Activated naive CD4-positive, alpha-beta T cell (primary cell): ENCODE results near the gene RNASET2.
A peak's percentile ranks its signal among the peaks of the same experiment; 100 is the strongest.

ENCODE experiments used
- DNase-seq, 4 experiments: peaks; one replicate each; lab custom pipeline; 2025; lab: John Stamatoyannopoulos, UW

RNASET2 gene

GRCh38 chr6:166947251-166947650, 9.1 kb downstream of the RNASET2 start:
- DNase-seq: no peak

GRCh38 chr6:166946125-166946524, 10.2 kb downstream of the RNASET2 start:
- no peak for DNase-seq

GRCh38 chr6:166944666-166945256, 11.6 kb downstream of the RNASET2 start:
- DNase-seq: no peak

- peak in 3 of 4 experiments; percentile 22 to 36 (median 23) for DNase-seq
These were observed 13.8 kb downstream of the RNASET2 start for GRCh38 chr6:166942393-166943168.

GRCh38 chr6:166940643-166941068, 15.7 kb downstream of the RNASET2 start:
- DNase-seq: no peak

- no peak for DNase-seq
These were observed 16.5 kb downstream of the RNASET2 start for GRCh38 chr6:166939894-166940293.

GRCh38 chr6:166939345-166939744, 17.0 kb downstream of the RNASET2 start:
- DNase-seq: no peak

- no peak for DNase-seq
These were observed 17.6 kb downstream of the RNASET2 start for GRCh38 chr6:166938704-166939103.

- no peak for DNase-seq
These were observed 18.2 kb downstream of the RNASET2 start for GRCh38 chr6:166938150-166938549.

- DNase-seq: no peak
These were observed 18.6 kb downstream of the RNASET2 start for GRCh38 chr6:166937746-166938145.

GRCh38 chr6:166936079-166936787, 20.1 kb downstream of the RNASET2 start:
- peak in 2 of 4 experiments; percentile 21 to 23 for DNase-seq

GRCh38 chr6:166935353-166935752, 21.0 kb downstream of the RNASET2 start:
- DNase-seq: peak in 1 of 4 experiments; percentile 22

- DNase-seq: no peak
These were observed 22.2 kb downstream of the RNASET2 start for GRCh38 chr6:166934174-166934573.

- DNase-seq: no peak
These were observed 23.0 kb downstream of the RNASET2 start for GRCh38 chr6:166933396-166933795.

GRCh38 chr6:166932616-166933015, 23.7 kb downstream of the RNASET2 start:
- no peak for DNase-seq

GRCh38 chr6:166932116-166932515, 24.2 kb downstream of the RNASET2 start:
- DNase-seq: no peak

- no peak for DNase-seq
These were observed 24.9 kb downstream of the RNASET2 start for GRCh38 chr6:166931426-166931970.

GRCh38 chr6:166930354-166930891, 25.9 kb downstream of the RNASET2 start:
- no peak for DNase-seq

- DNase-seq: no peak
These were observed 26.7 kb downstream of the RNASET2 start for GRCh38 chr6:166929542-166930189.

GRCh38 chr6:166928644-166929541, 27.5 kb downstream of the RNASET2 start:
- DNase-seq: no peak
